HEK293T (cell line): ENCODE results near the gene RASD2.

ENCODE experiments used
- CTCF ChIA-PET: fragments of 350-600 bp; formaldehyde crosslinking; extraction: SDS; loops from one replicate; lab custom pipeline; 2021; ENCODE audit warnings: antibody characterized with exemption, inconsistent platforms; lab: Yijun Ruan, JAX
- POLR2A ChIA-PET: fragments of 350-600 bp; formaldehyde crosslinking; extraction: SDS; loops from one replicate; lab custom pipeline; 2020; ENCODE audit warnings: antibody characterized with exemption, inconsistent platforms; lab: Yijun Ruan, JAX
- DNase-seq: peaks from one replicate; pipeline ENCODE4 v3.0.0; 2012; ENCODE audit warnings: mixed read lengths; ENCODE audit errors: extremely low spot score
- ARNT ChIP-seq: fragments of 450-650 bp; IDR thresholded peaks from 2 replicates; pipeline ENCODE4 v1.6.1; 2017; ENCODE audit warnings: mild to moderate bottlenecking
- BHLHE40 ChIP-seq: fragments of 450-650 bp; IDR thresholded peaks from 2 replicates; pipeline ENCODE4 v1.6.1; 2016; ENCODE audit warnings: mild to moderate bottlenecking, moderate library complexity, borderline replicate concordance
- CTBP1 ChIP-seq: fragments of 450-650 bp; IDR thresholded peaks from 2 replicates; pipeline ENCODE4 v1.6.1; 2016; ENCODE audit warnings: borderline replicate concordance
- ELF4 ChIP-seq: fragments of 450-650 bp; IDR thresholded peaks from 2 replicates; pipeline ENCODE4 v1.6.1; 2017; ENCODE audit warnings: antibody characterized with exemption
- FOXA1 ChIP-seq: fragments of 450-650 bp; IDR thresholded peaks from 2 replicates; pipeline ENCODE4 v1.6.1; 2016; ENCODE audit warnings: mild to moderate bottlenecking
- FOXK2 ChIP-seq: fragments of 450-650 bp; IDR thresholded peaks from 2 replicates; pipeline ENCODE4 v1.6.1; 2016; ENCODE audit warnings: mild to moderate bottlenecking
- FOXM1 ChIP-seq: fragments of 450-650 bp; IDR thresholded peaks from 2 replicates; pipeline ENCODE4 v1.6.1; 2017; ENCODE audit warnings: mild to moderate bottlenecking, borderline replicate concordance
- HDGF ChIP-seq: fragments of 450-650 bp; IDR thresholded peaks from 2 replicates; pipeline ENCODE4 v1.6.1; 2017; ENCODE audit warnings: antibody characterized with exemption, borderline replicate concordance
- L3MBTL2 ChIP-seq: fragments of 450-650 bp; conservative IDR thresholded peaks from 2 replicates; pipeline ENCODE4 v1.6.1; 2016; ENCODE audit warnings: mild to moderate bottlenecking
- LEF1 ChIP-seq: fragments of 450-650 bp; IDR thresholded peaks from 2 replicates; pipeline ENCODE4 v1.6.1; 2017; ENCODE audit warnings: mild to moderate bottlenecking, borderline replicate concordance
- NFRKB ChIP-seq: fragments of 450-650 bp; IDR thresholded peaks from 2 replicates; pipeline ENCODE4 v1.6.1; 2016; ENCODE audit warnings: mild to moderate bottlenecking, moderate library complexity
- SP1 ChIP-seq: fragments of 450-650 bp; IDR thresholded peaks from 2 replicates; pipeline ENCODE4 v1.6.1; 2017
- SUZ12 ChIP-seq: fragments of 450-650 bp; IDR thresholded peaks from 2 replicates; pipeline ENCODE4 v1.6.1; 2016; ENCODE audit warnings: mild to moderate bottlenecking
- TARDBP ChIP-seq: fragments of 450-650 bp; IDR thresholded peaks from 2 replicates; pipeline ENCODE4 v1.6.1; 2016
- ZNF384 ChIP-seq: fragments of 450-650 bp; IDR thresholded peaks from 2 replicates; pipeline ENCODE4 v1.6.1; 2016
- TF ChIP-seq, protein P1 (sequence below): fragments of 450-650 bp; IDR thresholded peaks from 2 replicates; pipeline ENCODE4 v1.6.1; 2016

The RASD2 gene

DNA sequence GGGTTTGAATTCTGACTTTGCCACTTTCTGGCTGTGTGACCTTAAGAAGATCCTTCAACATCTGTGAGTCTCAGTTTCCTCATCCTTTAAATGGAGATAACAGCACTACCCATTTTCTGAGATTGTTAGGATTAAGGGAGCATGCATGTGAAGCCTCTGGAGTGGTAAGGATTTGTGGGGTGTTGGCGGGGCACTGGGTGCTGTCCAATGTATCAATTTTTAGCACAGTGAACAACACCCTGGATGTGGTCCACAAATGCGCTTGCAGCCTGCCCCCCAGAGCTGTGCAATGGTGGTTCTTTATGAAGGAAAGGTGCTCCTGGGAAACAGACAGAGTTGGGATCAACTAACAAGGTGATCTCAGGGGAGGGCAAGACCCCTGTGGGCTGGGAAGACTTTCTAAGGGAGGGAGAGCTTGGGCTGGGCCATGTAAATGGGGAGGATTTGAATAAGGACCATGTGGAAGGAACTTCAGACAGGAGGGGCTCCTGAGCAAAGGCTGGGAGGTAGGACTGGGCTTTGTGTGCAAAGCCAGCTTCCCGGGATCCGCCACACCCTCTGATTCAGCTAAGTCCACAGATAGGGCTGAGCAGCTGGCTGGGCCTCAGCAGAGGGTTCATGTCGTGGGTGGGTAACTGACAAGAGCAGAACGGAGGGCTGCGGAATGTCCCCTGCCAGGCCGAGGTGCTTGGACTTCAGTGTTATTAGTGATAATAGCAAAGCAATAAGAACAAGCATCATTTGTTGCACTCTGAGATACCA is 22.7 kb upstream of the RASD2 start:
- CTCF ChIA-PET, result no interaction called here
- TF ChIP-seq L3MBTL2 (no peak), ZNF384 (no peak), LEF1 (no peak), SUZ12 (no peak), NFRKB (no peak), SP1 (no peak), BHLHE40 (no peak), FOXK2 (no peak), FOXM1 (no peak)
- POLR2A ChIA-PET, result no interaction called here
- DNase-seq, result no peak

DNA sequence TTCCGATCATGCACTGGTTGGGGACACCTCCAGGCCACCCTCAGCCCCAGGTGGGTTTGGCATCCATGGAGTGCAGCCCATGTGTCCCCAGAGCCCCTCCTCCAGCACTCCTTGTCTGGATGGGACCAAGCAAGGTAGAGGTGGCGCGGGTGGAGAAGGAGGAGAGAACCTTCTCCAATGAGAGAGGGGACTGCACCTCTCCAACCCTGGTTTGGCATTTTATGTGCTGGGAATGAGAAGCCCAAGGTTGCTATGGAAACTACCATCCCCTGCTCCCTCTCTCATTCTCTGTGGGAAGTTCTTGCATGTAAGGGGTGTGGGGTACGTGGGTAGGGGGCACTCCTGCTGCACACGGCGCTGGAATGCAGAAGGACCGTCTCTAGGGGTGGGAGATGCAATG is 21.8 kb upstream of the RASD2 start:
- CTCF ChIA-PET, result no interaction called here
- POLR2A ChIA-PET, result no interaction called here

DNA sequence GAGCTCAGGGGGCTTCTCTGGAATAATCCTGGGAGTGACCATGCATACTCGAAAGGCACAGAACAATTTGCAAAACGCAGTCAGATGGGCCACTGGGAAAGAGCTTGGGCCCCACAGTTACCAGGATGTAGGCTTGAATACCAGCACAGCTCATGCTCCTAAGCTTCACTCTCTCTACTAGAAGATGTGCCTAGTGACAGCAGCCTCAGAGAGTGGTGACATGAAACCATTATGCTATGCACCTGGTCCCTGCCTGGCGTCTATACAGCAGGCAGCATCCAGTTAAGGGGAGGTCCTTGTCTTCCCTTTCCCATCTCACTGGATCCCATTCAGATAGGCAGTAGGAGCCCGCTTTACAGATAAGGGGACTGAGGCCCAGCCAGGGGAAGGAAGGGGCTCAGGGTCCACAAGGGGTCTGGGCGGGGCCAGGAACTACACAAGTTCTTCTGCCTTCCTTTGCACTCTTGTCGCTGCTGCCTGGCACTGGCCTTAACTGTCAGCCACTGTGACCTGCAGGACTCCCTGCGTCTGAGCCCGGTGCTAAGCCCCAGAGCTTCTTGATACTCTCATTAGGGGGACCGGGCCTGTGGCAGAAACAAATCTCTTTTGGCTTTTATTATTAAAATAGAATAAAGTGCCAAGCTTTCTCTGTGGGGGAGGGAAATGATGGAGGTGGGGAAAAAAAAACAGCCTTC is 21.2 kb upstream of the RASD2 start:
- no peak for TF ChIP-seq ARNT
- no peak for TF ChIP-seq TARDBP
- no peak for TF ChIP-seq ZNF384
- no peak for TF ChIP-seq NFRKB
- no peak for TF ChIP-seq FOXM1
- no peak for TF ChIP-seq ELF4
- ChIA-PET POLR2A (no interaction called here), CTCF (no interaction called here)
- DNase-seq, result no peak

More for the DNA sequence above, 21.8 kb upstream of the RASD2 start:
- TF ChIP-seq TARDBP, result no peak
- DNase-seq, result no peak

DNA sequence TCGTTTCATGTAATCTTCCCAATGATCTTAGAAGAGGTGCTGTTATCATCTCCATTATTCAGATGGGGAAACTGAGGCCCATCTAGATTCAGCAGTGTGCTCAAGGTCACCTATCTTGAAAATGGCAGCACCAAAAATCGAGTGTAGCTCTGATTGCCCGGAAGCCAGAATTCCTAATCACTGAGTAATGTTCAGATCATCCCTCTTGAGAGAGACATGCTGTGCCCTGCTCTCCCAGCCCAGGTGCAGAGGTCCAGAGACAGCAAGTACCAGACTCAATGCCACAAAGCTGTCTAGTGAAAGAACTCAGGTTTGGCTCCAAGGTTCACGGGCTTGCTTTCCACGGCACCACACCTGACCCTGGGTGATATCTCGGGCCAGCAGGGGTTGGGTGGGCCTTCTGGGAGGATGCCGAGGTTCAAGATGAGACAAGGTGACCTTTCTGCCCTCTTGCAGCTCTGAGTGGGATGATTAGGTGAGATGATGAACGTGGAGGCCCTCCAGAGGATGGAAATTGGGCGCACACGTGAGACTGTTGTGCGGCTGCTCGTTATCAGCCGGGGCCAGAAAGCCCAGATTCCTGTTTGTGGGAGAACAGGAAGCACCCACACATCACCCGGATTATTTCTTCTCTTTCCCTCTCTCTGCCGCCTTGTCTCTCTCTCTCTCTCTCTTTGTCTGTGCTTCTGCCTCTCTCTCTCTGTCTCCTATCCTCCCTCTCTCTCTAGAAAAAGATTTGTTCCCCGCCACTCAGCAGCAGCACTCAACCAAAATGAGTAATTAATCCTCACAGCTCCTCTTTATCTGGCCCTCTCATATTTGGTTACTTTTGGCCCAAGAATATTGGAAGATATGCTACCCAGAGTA is 19.0 kb upstream of the RASD2 start:
- DNase-seq, result no peak
- POLR2A ChIA-PET, result no interaction called here

DNA sequence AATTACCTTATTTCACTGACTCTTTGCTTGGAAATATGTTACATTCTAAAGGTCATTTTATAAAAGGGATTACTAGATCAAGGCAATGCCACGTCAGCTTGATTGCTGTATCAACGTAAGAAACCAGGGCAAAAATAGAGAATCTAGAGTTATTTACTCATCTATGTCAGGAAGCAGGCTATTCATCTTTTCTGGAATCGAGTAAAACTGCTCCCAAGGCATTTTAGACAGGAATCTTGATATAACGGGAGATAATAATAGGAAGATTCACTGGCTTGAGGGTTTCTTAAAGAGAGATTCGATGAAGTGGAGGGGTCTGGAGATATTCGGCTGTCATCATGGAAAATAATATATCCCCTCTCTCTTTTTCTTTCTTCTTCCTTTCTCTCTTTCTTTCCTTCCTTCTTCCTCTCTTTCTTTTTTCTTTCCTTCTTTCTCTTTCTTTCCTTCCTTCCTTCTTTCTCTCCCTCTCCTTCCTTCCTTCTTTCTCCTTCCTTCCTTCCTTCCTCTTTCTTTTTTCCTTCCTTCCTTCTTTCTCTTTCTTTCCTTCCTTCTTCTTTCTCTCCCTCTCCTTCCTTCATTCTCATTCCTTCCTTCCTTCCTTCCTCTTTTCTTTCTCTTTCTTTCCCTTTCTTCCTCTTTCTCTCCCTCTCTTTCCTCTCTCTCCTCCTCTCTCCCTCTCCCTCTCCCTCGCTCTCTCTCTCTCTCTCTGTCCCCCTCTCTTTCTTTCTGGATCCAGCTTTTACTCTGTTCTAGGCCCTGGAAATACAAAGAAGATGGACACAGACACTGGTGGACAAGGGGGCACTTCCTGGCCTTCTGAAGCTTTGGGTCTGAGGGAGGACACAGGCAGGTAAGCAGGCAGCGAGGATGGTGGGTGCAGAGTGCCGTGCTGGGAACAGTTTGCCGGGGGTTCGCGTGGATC is 18.1 kb upstream of the RASD2 start:
- no peak for TF ChIP-seq FOXM1
- no peak for TF ChIP-seq L3MBTL2
- no peak for TF ChIP-seq FOXK2
- CTCF ChIA-PET, result no interaction called here
- DNase-seq, result no peak
- POLR2A ChIA-PET, result interaction anchor here (0.6 kb wide), 1 partner anchor 145 kb away, joined by 3 read pairs; no protein-coding TSS in a partner anchor

More for the DNA sequence above, 19.0 kb upstream of the RASD2 start:
- TF ChIP-seq, protein P1, sequence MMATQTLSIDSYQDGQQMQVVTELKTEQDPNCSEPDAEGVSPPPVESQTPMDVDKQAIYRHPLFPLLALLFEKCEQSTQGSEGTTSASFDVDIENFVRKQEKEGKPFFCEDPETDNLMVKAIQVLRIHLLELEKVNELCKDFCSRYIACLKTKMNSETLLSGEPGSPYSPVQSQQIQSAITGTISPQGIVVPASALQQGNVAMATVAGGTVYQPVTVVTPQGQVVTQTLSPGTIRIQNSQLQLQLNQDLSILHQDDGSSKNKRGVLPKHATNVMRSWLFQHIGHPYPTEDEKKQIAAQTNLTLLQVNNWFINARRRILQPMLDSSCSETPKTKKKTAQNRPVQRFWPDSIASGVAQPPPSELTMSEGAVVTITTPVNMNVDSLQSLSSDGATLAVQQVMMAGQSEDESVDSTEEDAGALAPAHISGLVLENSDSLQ, result no peak
- TF ChIP-seq TARDBP, result no peak
- TF ChIP-seq LEF1, result no peak
- CTCF ChIA-PET, result interaction anchor here (1.2 kb wide), 1 partner anchor 11 kb away, joined by 4 read pairs; no protein-coding TSS in a partner anchor

DNA sequence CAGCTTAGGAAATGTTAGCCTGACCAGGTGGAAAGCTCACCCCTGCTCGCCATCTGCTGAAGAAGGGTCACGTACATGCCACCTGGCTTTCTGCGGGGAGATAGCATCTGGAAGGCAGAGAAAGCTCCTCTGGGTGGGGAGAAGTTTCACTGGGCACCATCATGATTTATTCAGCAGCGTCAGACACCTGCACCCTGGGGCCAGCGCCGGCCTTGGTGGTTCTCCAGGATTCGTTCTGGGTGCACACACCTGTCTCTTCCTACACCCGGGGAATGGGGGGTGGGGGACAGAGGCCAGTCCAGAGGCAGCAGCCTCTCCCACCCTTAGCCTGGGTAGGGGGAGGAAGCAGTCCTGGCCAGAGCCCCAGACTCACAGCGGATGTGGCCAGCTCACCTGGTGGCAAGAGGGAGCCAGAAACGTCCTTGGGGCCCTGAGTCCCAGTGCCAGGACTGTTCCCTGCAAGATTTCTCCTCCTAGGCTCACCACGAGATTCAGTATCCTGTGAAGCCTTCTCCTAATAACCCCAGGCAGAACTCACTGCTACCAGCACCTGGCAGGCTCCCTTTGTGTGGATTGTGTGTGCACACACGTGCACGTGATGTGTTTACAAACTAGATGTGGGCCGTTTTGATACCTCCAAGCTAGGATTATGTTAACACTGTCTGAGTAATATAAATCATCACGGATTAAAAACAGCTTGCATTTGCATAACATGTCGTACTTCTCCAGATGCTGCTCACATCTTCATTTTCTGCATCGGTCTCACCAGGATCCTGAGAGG is 17.3 kb upstream of the RASD2 start:
- POLR2A ChIA-PET, result interaction anchor here (0.6 to 1.1 kb wide), 2 partner anchors 45 to 146 kb away, joined by 3 read pairs; no protein-coding TSS in a partner anchor
- CTCF ChIA-PET, result no interaction called here
- no peak for DNase-seq
- TF ChIP-seq TARDBP, result no peak
- TF ChIP-seq SUZ12, result no peak
- TF ChIP-seq FOXA1, result no peak
- TF ChIP-seq L3MBTL2, result no peak

DNA sequence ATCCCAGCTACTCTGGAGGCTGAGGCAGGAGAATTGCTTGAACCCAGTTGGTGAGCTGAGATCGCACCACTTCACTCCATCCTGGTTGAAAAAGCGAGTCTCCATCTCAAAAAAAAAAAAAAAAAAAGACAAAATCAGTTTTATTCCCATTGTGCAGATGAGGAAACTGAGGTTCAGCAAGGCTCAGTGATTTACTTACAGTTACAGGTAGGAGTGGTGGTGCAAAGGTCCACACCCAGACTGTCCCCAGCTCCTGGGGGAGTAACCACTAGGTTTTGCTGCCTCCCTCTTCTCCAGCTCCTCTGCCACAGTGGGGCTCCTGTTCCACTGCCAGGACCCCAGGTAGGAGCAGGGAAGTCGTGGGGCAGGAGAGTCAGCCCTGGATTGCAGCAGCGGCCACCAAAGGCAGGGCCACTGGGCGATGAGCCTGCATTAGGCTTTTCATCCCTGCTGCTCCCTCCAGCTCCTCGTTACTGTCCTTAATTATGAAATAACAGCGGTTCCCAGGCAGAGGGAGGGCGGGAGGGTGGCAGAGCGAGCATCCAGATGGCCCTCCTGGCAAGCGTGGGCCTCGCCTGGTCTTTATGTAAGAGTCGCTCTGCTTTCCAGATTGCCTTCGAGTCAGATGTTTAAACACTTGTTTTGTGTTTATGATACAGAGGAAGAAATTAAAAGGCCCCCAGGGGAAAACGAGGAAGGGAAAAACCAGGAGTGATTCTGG is 15.5 kb upstream of the RASD2 start:
- CTCF ChIA-PET, result interaction anchor here (0.6 kb wide), 1 partner anchor 156 kb away, joined by 3 read pairs; no protein-coding TSS in a partner anchor
- DNase-seq, result no peak
- TF ChIP-seq FOXK2 (no peak), CTBP1 (no peak), SP1 (no peak), FOXM1 (no peak), NFRKB (no peak), ARNT (no peak), L3MBTL2 (no peak), HDGF (no peak), BHLHE40 (no peak)
- POLR2A ChIA-PET, result no interaction called here
